Body of pancreas (tissue), 4 donors: ENCODE results near the gene PTPRD.

ENCODE experiments used
- CTCF ChIP-seq, 7 experiments: fragments of 450-650 bp in 4 of 7; fragments of 200-600 bp in 3 of 7; sonication (generic) in 3 of 7; IDR thresholded peaks; one replicate each; pipeline ENCODE4 v1.5.1; 2016 to 2019; ENCODE audit warnings: antibody characterized with exemption in 7 of 7
- POLR2A ChIP-seq, 3 donors: fragments of 450-650 bp; IDR thresholded peaks; one replicate each; pipeline ENCODE4 v1.6.1; 2016; ENCODE audit warnings: antibody characterized with exemption in 3 of 3, mild to moderate bottlenecking in 2 of 3

- TF ChIP-seq POLR2A (IDR thresholded peaks at IDR 0.05) (no peak), CTCF (IDR thresholded peaks at IDR 0.05) (no peak)
Observed at GRCh38 chr9:8880060-8880459, 1732.7 kb downstream of the PTPRD start.
